Ovary (tissue), 3 donors: ENCODE measurements around the gene TGFBR2.

Source experiments
- EP300 ChIP-seq: sonication (generic); formaldehyde crosslinking; IDR thresholded peaks from one replicate; pipeline ENCODE4 v1.6.1; 2017; ENCODE audit warnings: antibody characterized with exemption
- TF ChIP-seq, protein P1 (sequence below), 3 donors: fragments of 450-650 bp in 2 of 3; fragments of 200-600 bp in 1 of 3; IDR thresholded peaks; one replicate each; pipeline versions ENCODE4 v1.5.1 to v1.8.0; 2016 to 2022; ENCODE audit warnings: antibody characterized with exemption in 3 of 3, mild to moderate bottlenecking in 1 of 3
- donor health status: DM: no; HTN: no; CAD: no.

DNA sequence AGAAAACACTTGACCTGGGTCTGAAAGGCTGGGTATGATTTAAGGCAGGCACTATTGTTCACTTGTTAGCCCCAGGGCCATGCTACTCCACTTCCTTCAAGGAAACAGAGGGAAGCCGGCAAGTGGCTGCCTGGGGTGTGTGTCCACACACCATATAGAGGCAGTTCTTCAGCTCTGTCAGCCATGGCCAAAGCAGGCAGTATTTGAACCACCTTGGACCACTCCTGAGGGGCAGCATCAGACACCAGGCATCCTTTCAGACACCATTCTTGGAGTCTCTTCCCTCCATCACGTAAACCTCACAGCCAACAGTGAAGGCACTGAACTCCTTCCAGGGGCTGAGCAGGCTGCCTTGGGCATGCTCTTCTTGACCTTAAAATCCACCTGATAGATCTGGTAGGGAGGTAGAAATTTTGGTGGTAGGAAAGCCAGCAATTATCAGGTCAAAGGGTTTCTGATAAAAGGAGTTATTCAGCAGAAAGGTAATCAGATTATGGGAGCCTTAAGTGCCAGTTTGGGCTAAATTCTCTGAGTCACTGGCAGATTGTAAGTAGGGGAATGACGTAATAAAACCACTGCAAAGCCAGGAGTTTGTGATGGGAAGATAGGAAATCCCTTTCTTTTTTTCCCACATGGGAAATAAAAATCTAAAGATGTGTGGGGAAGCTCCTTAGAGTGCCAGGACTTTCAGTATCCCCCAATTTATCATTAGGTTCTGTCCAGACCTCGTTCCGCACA lies 20.2 kb downstream of the TGFBR2 start:
- TF ChIP-seq, protein P1, sequence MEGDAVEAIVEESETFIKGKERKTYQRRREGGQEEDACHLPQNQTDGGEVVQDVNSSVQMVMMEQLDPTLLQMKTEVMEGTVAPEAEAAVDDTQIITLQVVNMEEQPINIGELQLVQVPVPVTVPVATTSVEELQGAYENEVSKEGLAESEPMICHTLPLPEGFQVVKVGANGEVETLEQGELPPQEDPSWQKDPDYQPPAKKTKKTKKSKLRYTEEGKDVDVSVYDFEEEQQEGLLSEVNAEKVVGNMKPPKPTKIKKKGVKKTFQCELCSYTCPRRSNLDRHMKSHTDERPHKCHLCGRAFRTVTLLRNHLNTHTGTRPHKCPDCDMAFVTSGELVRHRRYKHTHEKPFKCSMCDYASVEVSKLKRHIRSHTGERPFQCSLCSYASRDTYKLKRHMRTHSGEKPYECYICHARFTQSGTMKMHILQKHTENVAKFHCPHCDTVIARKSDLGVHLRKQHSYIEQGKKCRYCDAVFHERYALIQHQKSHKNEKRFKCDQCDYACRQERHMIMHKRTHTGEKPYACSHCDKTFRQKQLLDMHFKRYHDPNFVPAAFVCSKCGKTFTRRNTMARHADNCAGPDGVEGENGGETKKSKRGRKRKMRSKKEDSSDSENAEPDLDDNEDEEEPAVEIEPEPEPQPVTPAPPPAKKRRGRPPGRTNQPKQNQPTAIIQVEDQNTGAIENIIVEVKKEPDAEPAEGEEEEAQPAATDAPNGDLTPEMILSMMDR (IDR thresholded peaks at IDR 0.05) = no peak
- TF ChIP-seq EP300 = no peak
